ENCODE data around the gene ROBO1.

DNA sequence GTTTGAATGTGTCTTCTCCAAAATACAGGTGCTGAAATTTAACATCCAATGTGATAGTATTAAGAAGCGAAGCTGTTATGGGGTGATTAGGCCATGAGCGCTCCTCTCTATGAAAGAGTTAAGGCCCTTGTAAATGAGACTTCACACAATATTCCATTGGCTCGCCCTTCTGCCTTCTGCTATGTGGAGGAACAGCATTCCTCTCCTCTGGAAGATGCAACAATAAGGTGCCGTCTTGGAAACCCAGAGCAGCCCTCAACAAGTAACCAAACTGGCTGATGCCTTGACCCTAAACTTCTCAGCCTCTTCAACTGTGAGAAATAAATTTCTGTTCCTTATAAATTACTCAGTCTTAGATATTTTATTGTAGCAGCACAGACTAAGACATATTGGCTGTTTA lies 874.6 kb downstream of the ROBO1 start:
- TF ChIP-seq, protein P1, sequence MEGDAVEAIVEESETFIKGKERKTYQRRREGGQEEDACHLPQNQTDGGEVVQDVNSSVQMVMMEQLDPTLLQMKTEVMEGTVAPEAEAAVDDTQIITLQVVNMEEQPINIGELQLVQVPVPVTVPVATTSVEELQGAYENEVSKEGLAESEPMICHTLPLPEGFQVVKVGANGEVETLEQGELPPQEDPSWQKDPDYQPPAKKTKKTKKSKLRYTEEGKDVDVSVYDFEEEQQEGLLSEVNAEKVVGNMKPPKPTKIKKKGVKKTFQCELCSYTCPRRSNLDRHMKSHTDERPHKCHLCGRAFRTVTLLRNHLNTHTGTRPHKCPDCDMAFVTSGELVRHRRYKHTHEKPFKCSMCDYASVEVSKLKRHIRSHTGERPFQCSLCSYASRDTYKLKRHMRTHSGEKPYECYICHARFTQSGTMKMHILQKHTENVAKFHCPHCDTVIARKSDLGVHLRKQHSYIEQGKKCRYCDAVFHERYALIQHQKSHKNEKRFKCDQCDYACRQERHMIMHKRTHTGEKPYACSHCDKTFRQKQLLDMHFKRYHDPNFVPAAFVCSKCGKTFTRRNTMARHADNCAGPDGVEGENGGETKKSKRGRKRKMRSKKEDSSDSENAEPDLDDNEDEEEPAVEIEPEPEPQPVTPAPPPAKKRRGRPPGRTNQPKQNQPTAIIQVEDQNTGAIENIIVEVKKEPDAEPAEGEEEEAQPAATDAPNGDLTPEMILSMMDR (IDR thresholded peaks at IDR 0.05), result no peak
- no peak for TF ChIP-seq POLR2A (IDR thresholded peaks at IDR 0.05)

All from thyroid gland (tissue), 4 donors.